Chondrocyte (in vitro differentiated cells): ENCODE measurements around the gene IRS2. TPM values are rescaled to one million over a fixed set of nuclear protein-coding genes. Genes with fewer than 3 reads are reported as not detected.

Source experiments
- DNase-seq: peaks from one replicate; pipeline ENCODE4 v3.0.0; 2021; ENCODE audit warnings: mixed read lengths, low spot score
- H3K27ac Mint-ChIP-seq: one replicate; pipeline ENCODE4 v1.8.0; 2021; ENCODE audit warnings: mild to moderate bottlenecking, moderate library complexity, mixed read lengths; ENCODE audit not compliant: unreplicated experiment
- H3K27me3 Mint-ChIP-seq: 2 replicates; pipeline ENCODE4 v1.8.0; 2021; ENCODE audit warnings: low read depth, mixed read lengths
- H3K36me3 Mint-ChIP-seq: 2 replicates; pipeline ENCODE4 v1.8.0; 2021; ENCODE audit warnings: low read depth, mixed read lengths
- H3K4me1 Mint-ChIP-seq: 2 replicates; pipeline ENCODE4 v1.8.0; 2021; ENCODE audit warnings: low read depth, mild to moderate bottlenecking, mixed read lengths
- H3K4me3 Mint-ChIP-seq: one replicate; pipeline ENCODE4 v1.8.0; 2021; ENCODE audit warnings: mild to moderate bottlenecking, moderate library complexity, mixed read lengths; ENCODE audit not compliant: unreplicated experiment
- H3K9me3 Mint-ChIP-seq: 2 replicates; pipeline ENCODE4 v1.8.0; 2021; ENCODE audit warnings: low read depth, mixed read lengths
- CTCF ChIP-seq: fragments of 200-600 bp; sonication (generic); IDR thresholded peaks from 2 replicates; pipeline ENCODE4 v1.5.0; 2021; ENCODE audit warnings: antibody characterized with exemption, mild to moderate bottlenecking, moderate library complexity
- total RNA-seq: library from RNA; stranded (reverse); gene quantifications from 3 replicates; pipeline ENCODE4 v1.2.1, GENCODE V29; 2021

The IRS2 gene
- total RNA-seq, 1 donor from 2014 or later: 42.9 TPM

- Mint-ChIP-seq H3K27me3 (no peaks in the 10 kb centered on the region), H3K36me3 (no peaks in the 10 kb centered on the region), H3K4me3 (no peak overlapping the region), H3K9me3 (no peaks in the 10 kb centered on the region), H3K27ac (no peak overlapping the region), H3K4me1 (peaks cover 13% of the 10 kb centered on the region)
- DNase-seq: no peak
- no peak for TF ChIP-seq CTCF
Measured at GRCh38 chr13:109795011-109795410, 8.6 kb upstream of the IRS2 start.

GRCh38 chr13:109794095-109794494, 7.7 kb upstream of the IRS2 start:
- Mint-ChIP-seq H3K27ac (no peak overlapping the region), H3K27me3 (no peaks in the 10 kb centered on the region), H3K4me3 (no peak overlapping the region), H3K36me3 (no peaks in the 10 kb centered on the region), H3K4me1 (peaks cover 23% of the 10 kb centered on the region), H3K9me3 (no peaks in the 10 kb centered on the region)
- no peak for DNase-seq
- TF ChIP-seq CTCF: no peak

GRCh38 chr13:109792416-109793059, 6.2 kb upstream of the IRS2 start:
- Mint-ChIP-seq H3K27me3 (no peaks in the 10 kb centered on the region), H3K27ac (no peak overlapping the region), H3K36me3 (no peaks in the 10 kb centered on the region), H3K4me1 (peaks cover 34% of the 10 kb centered on the region), H3K9me3 (no peaks in the 10 kb centered on the region), H3K4me3 (no peak overlapping the region)
- DNase-seq: no peak
- no peak for TF ChIP-seq CTCF

- peak; percentile 81 for TF ChIP-seq CTCF
- no peaks in the 10 kb centered on the region for H3K36me3 Mint-ChIP-seq
- no peak for DNase-seq
- H3K27me3 Mint-ChIP-seq: no peaks in the 10 kb centered on the region
- H3K4me1 Mint-ChIP-seq: peaks cover 34% of the 10 kb centered on the region
- no peak overlapping the region for H3K4me3 Mint-ChIP-seq
- H3K27ac Mint-ChIP-seq: peak overlapping the region; percentile 80
- H3K9me3 Mint-ChIP-seq: no peaks in the 10 kb centered on the region
Measured at GRCh38 chr13:109790942-109791605, 4.7 kb upstream of the IRS2 start.

GRCh38 chr13:109790086-109790485, 3.7 kb upstream of the IRS2 start:
- H3K4me3 Mint-ChIP-seq: no peak overlapping the region
- DNase-seq: no peak
- peak overlapping the region; percentile 69 for H3K27ac Mint-ChIP-seq
- H3K4me1 Mint-ChIP-seq: peaks cover 34% of the 10 kb centered on the region
- no peaks in the 10 kb centered on the region for H3K36me3 Mint-ChIP-seq
- H3K27me3 Mint-ChIP-seq: no peaks in the 10 kb centered on the region
- no peak for TF ChIP-seq CTCF
- no peaks in the 10 kb centered on the region for H3K9me3 Mint-ChIP-seq
